Right atrium auricular region (tissue), 2 donors: ENCODE data around the gene LDLRAD3. TPM values are rescaled to one million over a fixed set of nuclear protein-coding genes. Genes with fewer than 3 reads are reported as not detected.

Source experiments
- DNase-seq: peaks from one replicate; pipeline ENCODE4 v3.0.0-alpha.2; 2019; ENCODE audit warnings: low spot score
- H3K27ac ChIP-seq, 2 donors: fragments of 200-600 bp; sonication (generic); 1 replicate in 1 of 2; 2 replicates in 1 of 2; pipeline ENCODE4 v1.5.1; 2016 to 2019
- H3K27me3 ChIP-seq, 2 donors: fragments of 200-600 bp; sonication (generic); one replicate each; pipeline versions ENCODE4 v1.5.1 to v1.6.0; 2017 to 2019
- H3K36me3 ChIP-seq: fragments of 200-600 bp; sonication (generic); one replicate; pipeline ENCODE4 v1.5.1; 2016
- H3K4me1 ChIP-seq, 2 donors: fragments of 200-600 bp; sonication (generic); one replicate each; pipeline versions ENCODE4 v1.5.1 to v1.6.0; 2017 to 2019
- H3K4me3 ChIP-seq, 2 donors: fragments of 200-600 bp; sonication (generic); 1 replicate in 1 of 2; 2 replicates in 1 of 2; pipeline ENCODE4 v1.5.1; 2017 to 2019; ENCODE audit warnings: mild to moderate bottlenecking in 1 of 2, moderate library complexity in 1 of 2
- H3K9me3 ChIP-seq, 2 donors: fragments of 200-600 bp; sonication (generic); one replicate each; pipeline ENCODE4 v1.5.1; 2019
- total RNA-seq, 2 donors: library from RNA; depleted of rRNA; stranded (reverse); fragments of >200 nt; gene quantifications; one replicate each; pipeline ENCODE4 v1.1.0, GENCODE V29; 2016
- TF ChIP-seq, protein P1 (sequence below), 2 donors: fragments of 200-600 bp; sonication (generic); IDR thresholded peaks; one replicate each; pipeline ENCODE4 v1.5.1; 2019; ENCODE audit warnings: antibody characterized with exemption in 2 of 2

LDLRAD3 gene
- total RNA-seq, 2 donors from 2014 or later: 3.6 to 7.0 TPM

DNA sequence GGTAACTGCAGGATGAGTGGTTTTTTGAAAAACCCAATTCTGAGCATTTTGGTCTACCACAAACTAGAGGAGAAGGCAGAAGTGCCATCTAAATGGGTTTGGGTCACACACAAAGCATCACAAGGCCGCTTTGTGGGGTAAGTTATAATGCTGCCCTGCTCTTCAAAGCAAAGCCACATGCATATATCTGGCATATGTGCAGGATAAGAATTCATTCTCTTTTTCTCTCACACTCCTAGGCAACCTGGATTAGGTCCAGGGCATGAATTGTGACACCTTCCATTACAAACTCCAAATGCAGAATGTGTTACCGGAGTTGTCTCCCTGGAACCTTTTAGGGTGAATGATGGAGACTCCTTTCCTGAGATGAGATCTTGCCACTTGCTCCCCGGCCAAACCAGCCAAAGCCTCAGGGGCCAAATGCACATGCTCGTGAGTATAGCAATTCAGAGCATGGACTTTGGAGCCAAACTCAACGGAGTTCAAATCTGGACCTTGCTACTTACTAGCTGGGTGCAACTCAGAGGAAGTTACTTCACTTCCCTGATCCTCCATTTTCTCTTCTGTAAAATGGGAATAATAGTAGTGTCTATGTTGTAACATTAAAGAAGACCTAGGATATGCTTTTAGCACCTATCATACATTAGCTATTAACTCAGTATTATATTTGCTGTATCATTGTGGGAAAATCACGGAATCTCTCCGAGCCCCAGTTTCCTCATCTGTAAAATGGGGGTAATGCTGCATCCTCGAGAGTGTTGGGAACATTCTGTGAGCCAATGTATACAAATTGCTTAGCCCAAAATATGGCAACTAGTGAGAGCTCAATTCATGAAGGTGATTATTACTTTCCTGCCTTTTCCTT is 248.8 kb downstream of the LDLRAD3 start:
- Histone ChIP-seq H3K9me3 (no peaks in the 10 kb centered on the region), H3K36me3 (no peaks in the 10 kb centered on the region), H3K27me3 (no peaks in the 10 kb centered on the region), H3K27ac (no peak overlapping the region), H3K4me1 (peaks cover 0 to 12% of the 10 kb centered on the region in 2 donors), H3K4me3 (no peak overlapping the region)
- DNase-seq: no peak
- TF ChIP-seq, protein P1, sequence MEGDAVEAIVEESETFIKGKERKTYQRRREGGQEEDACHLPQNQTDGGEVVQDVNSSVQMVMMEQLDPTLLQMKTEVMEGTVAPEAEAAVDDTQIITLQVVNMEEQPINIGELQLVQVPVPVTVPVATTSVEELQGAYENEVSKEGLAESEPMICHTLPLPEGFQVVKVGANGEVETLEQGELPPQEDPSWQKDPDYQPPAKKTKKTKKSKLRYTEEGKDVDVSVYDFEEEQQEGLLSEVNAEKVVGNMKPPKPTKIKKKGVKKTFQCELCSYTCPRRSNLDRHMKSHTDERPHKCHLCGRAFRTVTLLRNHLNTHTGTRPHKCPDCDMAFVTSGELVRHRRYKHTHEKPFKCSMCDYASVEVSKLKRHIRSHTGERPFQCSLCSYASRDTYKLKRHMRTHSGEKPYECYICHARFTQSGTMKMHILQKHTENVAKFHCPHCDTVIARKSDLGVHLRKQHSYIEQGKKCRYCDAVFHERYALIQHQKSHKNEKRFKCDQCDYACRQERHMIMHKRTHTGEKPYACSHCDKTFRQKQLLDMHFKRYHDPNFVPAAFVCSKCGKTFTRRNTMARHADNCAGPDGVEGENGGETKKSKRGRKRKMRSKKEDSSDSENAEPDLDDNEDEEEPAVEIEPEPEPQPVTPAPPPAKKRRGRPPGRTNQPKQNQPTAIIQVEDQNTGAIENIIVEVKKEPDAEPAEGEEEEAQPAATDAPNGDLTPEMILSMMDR (IDR thresholded peaks at IDR 0.05): no peak

DNA sequence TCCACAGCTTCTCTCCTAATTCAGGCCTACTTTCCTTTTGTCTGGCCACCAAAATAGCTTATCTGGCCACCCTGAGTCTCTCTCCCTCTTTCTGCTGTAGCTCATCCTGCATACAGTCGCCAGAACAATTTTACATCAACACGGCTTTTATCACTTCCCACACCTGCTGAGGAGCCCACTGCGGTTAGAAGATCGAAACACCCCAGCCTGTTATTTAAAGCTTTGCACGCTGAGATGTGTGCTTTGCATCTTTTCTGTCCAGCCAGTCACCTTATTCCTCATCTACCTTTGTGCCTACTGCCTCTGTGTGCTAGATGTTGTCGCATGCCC is 249.4 kb downstream of the LDLRAD3 start:
- TF ChIP-seq, protein P1 (IDR thresholded peaks at IDR 0.05): no peak
- Histone ChIP-seq H3K9me3 (no peaks in the 10 kb centered on the region), H3K27me3 (no peaks in the 10 kb centered on the region), H3K4me3 (no peak overlapping the region), H3K27ac (no peak overlapping the region), H3K36me3 (no peaks in the 10 kb centered on the region), H3K4me1 (peaks cover 0 to 12% of the 10 kb centered on the region in 2 donors)
- no peak for DNase-seq

DNA sequence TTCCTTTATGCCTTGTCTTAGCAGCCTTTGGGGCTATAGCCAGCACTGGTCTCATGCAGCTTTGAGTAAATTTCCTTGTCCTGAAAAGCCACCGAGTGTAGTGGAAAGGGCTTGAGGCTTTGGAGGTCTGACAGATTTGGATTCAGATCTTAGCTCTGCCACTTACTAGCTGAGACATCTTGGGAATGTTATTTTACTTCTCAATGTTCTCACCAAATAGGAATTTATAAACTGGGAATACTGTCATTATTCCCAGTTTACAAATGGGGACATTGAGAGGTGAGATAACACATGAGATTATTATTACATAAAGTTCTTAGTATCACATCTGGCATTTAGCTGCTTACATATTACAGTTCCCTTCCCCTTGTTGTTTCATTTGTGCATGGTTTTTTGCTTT is 249.9 kb downstream of the LDLRAD3 start:
- H3K27me3 ChIP-seq: no peaks in the 10 kb centered on the region
- no peaks in the 10 kb centered on the region for H3K36me3 ChIP-seq
- H3K9me3 ChIP-seq: no peaks in the 10 kb centered on the region
- no peak for DNase-seq
- H3K4me3 ChIP-seq: no peak overlapping the region
- TF ChIP-seq, protein P1 (IDR thresholded peaks at IDR 0.05): no peak
- H3K4me1 ChIP-seq: peaks cover 0 to 12% of the 10 kb centered on the region in 2 donors
- H3K27ac ChIP-seq: no peak overlapping the region

DNA sequence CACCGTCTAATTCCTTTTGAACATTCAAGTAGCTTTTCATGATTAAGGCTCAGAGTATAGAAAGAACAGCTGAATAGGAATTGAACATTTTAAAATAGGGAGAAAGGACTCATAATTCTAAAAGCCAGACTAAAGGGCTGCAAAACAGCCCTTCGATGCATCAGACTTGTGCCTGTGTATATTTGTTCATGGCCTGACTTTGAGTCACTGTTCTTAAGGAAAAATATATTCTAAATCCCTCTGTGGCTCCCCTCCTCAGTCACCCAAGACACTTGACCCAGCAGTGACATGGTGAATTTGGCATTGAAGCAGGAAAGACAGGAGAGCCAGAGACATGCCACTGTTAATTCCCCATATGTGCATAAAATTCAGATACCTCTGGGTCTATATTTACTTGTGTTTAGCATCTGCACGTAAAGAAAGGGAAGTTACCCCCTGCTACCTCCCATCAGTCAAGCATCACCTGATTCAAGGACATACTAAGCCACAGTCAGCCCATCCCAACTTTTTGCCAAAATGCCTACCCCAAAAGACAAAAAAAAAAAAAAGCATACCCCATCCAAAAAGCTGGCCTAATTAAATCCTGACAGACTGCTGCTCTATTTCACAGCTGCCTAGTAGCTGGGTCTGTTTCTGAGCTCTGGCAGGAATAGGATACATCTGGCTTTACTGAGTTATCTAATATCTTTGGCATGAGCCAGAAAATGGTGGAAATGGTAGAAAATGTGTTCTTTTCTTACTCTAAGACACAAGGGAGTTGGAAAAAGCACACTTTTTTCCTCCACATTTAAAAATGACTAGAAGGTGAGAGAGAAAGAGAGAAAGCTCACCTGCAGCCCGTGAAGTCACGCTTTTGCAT is 251.9 kb downstream of the LDLRAD3 start:
- TF ChIP-seq, protein P1 (IDR thresholded peaks at IDR 0.05): no peak
- Histone ChIP-seq H3K27ac (no peak overlapping the region), H3K27me3 (no peaks in the 10 kb centered on the region), H3K36me3 (no peaks in the 10 kb centered on the region), H3K4me1 (peaks cover 0 to 12% of the 10 kb centered on the region in 2 donors), H3K9me3 (no peaks in the 10 kb centered on the region), H3K4me3 (no peak overlapping the region)
- DNase-seq: no peak

DNA sequence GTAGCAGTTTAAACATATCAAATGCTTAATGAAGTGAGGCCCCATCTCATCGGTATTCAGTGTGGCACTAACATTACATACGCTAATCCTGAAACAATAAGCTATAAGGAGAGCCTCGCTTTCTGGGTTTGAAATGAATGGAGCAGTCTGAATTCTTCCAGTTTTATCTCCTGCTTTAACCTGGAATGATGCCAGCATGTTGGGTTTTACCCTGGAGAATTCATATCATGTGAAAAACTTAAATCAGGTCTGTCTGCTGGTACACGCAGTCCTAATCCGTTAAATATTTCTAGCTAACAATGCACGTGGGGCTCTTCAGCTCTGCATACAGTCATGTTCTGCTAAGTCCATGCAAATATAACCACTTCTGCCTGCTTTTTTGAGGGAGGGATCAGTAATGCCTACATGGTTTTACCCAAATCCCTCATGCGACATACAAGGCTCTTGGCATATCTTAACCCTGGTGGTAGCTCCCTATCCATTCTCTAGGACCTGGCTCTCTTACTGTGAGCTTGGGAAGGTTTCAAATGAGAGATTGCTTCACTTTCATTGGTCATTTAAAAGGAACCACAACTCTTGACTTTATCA is 252.6 kb downstream of the LDLRAD3 start:
- no peaks in the 10 kb centered on the region for H3K9me3 ChIP-seq
- peak overlapping the region in 1 of 2 donors; percentile 20 for H3K27ac ChIP-seq
- TF ChIP-seq, protein P1 (IDR thresholded peaks at IDR 0.05): no peak
- H3K27me3 ChIP-seq: no peaks in the 10 kb centered on the region
- H3K36me3 ChIP-seq: no peaks in the 10 kb centered on the region
- DNase-seq: no peak
- peaks cover 0 to 12% of the 10 kb centered on the region in 2 donors for H3K4me1 ChIP-seq
- H3K4me3 ChIP-seq: no peak overlapping the region
